ENCODE data around the gene MRGPRX3. TPM values are rescaled to one million over a fixed set of nuclear protein-coding genes. Genes with fewer than 3 reads are reported as not detected.

The MRGPRX3 gene
- total and polyA plus RNA-seq, 2 of the 8 experiments (the other 6 are each of a cell fraction or from before 2014, with no cell fraction given) = not detected

GRCh38 chr11:18168372-18168771, 36.0 kb downstream of the MRGPRX3 start (continued):
- no peak for TF ChIP-seq CHD2 (IDR thresholded peaks at IDR 0.05; ENCODE audit: low read length)
- no peak for TF ChIP-seq SIX5 (IDR thresholded peaks at IDR 0.05; ENCODE audit: low read depth, low read length)
